NCI-H1930 (cell line): ENCODE results near the gene SLC17A2.
A peak's percentile ranks its signal among the peaks of the same experiment; 100 is the strongest.

Source experiments
- DNase-seq, 2 experiments: peaks; one replicate each; lab custom pipeline; 2025; lab: John Stamatoyannopoulos, UW

SLC17A2 gene

DNA sequence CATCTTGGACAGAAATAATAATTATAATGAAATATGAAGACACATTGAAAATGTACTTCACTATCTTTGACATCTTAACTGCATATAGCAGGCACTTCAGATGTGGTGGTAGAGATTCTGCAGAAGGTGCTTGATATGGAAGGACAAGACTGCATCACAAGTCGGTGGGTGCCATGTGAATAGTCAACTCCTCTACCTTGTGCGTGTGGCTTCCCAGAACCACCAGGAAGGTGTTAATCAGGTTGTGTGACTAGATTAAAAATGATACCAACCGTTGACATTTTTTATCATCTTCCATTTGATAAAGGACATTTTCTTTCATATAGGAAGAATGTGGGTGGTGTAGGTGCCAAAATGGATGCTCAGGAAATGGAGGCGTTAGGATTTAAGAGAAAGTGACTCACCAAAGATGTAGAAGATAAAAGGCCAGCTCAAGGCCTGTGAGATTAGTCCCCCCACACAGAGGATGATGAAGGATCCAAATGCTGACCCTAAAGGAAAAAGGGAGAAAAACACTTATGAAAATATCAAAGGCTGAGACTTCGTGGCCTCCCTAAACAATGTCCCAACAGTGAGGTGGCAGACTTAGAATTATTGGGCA, 12.3 kb downstream of the SLC17A2 start:
- DNase-seq: no peak

- DNase-seq: no peak
Measured at GRCh38 chr6:25916789-25917490, 13.6 kb downstream of the SLC17A2 start.

GRCh38 chr6:25916330-25916729, 14.2 kb downstream of the SLC17A2 start:
- no peak for DNase-seq

GRCh38 chr6:25913741-25914140, 16.8 kb downstream of the SLC17A2 start:
- no peak for DNase-seq

- no peak for DNase-seq
Measured at GRCh38 chr6:25911351-25911750, 19.1 kb downstream of the SLC17A2 start.

DNA sequence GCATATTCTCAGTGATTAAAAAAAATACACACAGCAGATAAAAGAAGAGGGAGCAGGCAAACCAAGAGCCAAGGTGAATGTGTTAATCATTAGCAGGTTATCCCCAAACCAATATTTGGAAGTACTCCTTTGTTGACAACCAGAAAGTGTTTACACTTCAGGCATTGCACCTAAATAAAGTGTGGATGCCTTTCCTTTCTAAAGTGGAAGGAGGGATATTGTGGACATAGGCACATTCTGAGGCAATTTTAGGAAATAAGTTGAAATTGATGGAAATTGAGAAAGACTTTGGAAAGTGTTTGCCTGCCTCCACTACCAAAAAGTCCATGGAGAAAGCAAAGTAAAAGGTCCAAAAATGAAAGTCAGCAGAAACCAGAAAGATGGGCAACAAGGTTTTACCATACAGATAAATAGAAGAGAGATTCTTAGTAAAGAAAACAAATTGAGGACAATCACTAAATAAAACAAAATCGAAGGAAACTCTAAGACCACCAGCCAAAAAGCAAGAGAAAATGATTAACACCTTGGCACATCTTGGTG, 22.9 kb downstream of the SLC17A2 start:
- DNase-seq: no peak

GRCh38 chr6:25903467-25904099, 26.9 kb downstream of the SLC17A2 start:
- DNase-seq: no peak

GRCh38 chr6:25902071-25902470, 28.4 kb downstream of the SLC17A2 start:
- DNase-seq: no peak

- no peak for DNase-seq
Measured at GRCh38 chr6:25900843-25901242, 29.6 kb downstream of the SLC17A2 start.

- DNase-seq: no peak
Measured at GRCh38 chr6:25899580-25900408, 30.7 kb downstream of the SLC17A2 start.

DNA sequence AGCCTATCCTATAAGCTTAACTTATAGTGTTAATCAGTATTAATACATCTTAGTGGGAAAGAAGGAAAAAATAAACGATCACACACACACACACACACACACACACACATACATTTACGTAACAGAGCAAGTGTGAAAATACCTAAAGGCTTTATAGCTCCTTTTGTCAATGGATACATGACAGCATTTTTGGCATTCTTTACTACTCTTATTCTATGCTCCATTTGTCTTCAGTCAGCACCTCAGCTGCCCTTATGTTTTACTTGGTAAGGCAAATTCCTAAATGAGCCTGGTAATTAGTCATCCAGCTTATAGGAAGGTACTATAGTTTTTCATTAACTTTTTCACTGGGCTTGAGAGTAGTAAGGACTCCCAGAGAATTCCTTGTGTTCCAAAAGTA, 31.4 kb downstream of the SLC17A2 start:
- no peak for DNase-seq

DNA sequence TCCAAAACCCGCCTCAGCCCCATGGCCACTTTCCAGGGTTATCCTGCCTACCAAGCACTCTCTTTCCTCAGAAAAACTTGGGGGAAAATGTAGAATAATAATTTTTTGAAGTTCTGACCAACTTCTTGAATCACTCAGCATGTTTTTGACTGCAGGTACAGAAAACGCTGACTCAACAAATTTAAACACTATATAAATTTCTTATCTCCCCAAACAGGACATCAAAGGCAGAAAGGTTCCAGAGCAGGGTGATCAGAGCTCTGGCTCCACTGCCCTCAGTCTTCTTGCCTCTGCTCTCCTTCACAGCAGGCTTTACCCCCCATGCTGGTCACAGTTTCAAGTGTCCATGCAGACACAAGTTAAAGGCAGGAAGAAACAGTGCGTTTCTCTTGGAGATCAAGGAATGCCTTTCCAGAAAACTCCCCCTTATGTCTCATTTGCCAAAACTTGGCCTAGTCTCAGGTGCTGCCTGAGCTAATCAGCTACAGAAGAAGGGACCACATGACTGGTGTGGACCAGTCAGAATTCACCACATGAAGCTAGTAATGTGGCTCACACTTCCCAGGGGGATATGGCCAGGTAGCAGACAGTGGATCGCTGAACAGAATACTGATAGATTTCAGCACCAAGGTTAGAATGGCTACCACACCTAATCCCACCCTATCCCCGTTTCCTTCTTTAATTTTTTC, 32.1 kb downstream of the SLC17A2 start:
- DNase-seq: no peak

DNA sequence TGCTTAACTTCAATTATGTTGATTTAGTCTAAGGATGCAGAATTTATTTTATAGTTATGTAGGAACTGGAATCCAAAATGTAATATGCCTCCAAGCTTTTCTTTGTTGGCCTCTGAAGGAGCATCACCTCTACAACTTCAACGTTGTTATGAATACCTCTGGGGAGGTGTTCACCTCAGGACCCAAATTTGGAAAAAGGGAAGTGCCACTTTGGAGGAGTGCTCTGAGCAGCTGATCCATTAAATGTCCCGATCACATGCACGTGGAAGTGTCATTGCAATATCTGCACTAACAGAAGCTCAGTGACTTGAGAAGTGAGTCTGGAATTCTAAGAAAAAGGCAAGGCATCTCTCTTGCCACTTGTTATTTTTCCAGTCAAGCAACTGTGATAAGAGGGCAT, 34.2 kb downstream of the SLC17A2 start:
- DNase-seq: no peak

GRCh38 chr6:25895771-25896170, 34.7 kb downstream of the SLC17A2 start:
- DNase-seq: no peak

DNA sequence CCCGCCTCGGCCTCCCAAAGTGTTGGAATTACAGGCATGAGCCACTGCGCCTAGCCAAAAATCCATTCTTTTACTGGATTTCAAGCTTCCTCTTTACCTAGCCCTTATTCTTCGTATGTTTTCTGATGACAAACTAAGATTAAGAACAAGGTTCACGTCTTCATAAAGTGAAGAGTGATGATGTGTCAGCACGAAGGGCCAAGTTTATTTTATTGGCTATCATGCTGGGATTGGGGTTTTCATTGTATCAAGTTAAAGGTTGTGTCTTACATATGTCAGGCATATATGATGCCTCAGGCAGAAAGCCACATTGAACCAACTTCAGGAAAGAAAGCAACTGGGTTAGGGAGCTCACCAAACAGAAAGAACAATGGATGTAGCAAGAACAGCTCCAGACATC, 36.7 kb downstream of the SLC17A2 start:
- DNase-seq: no peak

- DNase-seq: no peak
Measured at GRCh38 chr6:25892877-25893276, 37.6 kb downstream of the SLC17A2 start.

DNA sequence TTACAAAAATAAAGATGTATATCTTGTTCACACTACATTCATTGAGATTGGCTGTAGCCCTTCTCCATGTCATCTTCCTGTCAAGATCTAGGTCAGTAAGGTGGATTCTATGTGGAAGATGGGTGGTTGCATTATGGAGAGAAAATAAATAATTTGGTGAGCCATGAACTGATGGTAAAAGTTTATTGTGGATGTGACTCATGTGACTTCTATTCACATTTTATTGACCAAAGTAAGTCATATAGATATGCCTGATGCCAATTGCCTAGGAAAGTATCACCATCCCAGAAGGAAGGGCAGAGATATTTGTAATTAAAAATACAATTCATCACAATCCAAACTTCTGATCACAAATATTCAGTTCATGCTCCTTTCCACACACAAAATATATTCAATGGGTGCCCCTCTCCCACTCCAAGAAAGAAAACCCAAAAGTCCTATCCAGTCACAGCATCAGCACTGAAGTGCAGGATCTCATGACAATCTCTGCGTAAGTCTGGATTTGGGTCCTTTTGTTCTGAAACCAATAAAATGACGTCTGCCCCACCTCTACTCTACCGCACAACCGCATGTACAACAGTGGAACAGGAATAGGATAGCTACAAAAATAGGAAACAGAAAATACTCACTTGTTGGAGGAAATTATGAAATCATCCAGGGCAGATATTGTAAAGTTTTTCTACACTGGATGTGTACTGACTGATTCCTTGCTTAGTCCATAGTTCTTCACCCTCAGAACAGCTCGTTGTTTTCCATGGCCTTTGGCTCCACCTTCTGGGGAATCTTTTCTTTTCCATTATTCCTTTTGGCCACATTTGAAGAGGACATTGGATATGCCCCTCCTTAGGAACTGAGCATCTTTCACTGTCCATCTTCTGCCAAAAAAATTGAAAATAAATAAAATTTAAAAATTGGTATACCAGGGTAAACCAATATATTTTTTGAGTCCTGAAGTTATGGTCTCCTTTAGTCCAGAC, 40.3 kb downstream of the SLC17A2 start:
- DNase-seq: peak; percentile 44 to 56

- DNase-seq: no peak
Measured at GRCh38 chr6:25888626-25889025, 41.9 kb downstream of the SLC17A2 start.

DNA sequence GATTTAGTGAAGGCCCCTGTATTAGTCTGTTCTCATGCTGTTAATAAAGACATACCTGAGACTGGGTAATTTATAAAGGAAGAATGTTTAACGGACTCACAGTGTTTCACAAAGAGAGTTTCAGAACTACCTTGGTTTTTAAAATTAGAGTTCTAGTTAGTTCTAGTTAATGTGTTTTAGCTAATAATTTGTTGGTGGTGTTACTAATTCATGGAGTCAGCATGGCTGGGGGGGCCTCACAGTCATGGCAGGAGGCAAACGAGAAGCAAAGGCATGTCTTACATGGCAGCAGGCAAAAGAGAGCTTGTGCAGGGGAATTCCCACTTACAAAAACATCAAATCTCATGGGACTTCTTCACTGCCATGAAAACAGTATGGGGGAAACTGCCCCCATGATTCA, 44.4 kb downstream of the SLC17A2 start:
- DNase-seq: no peak

DNA sequence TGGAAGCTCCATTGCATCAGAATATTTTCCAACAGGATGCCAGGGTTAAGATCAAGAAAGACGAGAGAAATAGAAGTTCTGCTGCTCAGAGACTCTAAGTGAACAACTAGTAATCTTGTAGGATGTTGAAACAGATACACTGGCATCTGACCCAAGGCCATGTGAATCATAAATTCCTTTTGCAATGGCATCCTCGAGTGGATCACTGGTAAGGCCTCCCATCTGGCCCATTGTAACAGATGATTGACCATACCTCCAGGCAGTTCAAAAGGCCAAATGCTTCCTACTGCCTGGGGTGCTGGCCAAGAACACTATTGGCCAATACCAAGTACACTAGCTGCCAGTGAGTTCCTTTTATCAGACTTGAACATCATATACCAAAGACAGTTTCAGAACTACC, 46.5 kb downstream of the SLC17A2 start:
- DNase-seq: no peak

GRCh38 chr6:25883536-25883935, 47.0 kb downstream of the SLC17A2 start:
- no peak for DNase-seq
